Uterus (tissue), 2 donors: ENCODE measurements around the gene TDRD3.

Experiments
- POLR2A ChIP-seq, 2 donors: fragments of 450-650 bp; IDR thresholded peaks; one replicate each; pipeline ENCODE4 v1.6.1; 2016; ENCODE audit warnings: antibody characterized with exemption in 2 of 2, mild to moderate bottlenecking in 1 of 2, moderate library complexity in 1 of 2
- TF ChIP-seq, protein P1 (sequence below), 4 experiments: fragments of 200-600 bp in 2 of 4; fragments of 450-650 bp in 2 of 4; sonication (generic) in 2 of 4; IDR thresholded peaks; one replicate each; pipeline ENCODE4 v1.5.1; 2016 to 2019; ENCODE audit warnings: antibody characterized with exemption in 4 of 4, mild to moderate bottlenecking in 2 of 4, moderate library complexity in 1 of 4

GRCh38 chr13:60352644-60353043 is 44.4 kb upstream of the TDRD3 start:
- TF ChIP-seq, protein P1, sequence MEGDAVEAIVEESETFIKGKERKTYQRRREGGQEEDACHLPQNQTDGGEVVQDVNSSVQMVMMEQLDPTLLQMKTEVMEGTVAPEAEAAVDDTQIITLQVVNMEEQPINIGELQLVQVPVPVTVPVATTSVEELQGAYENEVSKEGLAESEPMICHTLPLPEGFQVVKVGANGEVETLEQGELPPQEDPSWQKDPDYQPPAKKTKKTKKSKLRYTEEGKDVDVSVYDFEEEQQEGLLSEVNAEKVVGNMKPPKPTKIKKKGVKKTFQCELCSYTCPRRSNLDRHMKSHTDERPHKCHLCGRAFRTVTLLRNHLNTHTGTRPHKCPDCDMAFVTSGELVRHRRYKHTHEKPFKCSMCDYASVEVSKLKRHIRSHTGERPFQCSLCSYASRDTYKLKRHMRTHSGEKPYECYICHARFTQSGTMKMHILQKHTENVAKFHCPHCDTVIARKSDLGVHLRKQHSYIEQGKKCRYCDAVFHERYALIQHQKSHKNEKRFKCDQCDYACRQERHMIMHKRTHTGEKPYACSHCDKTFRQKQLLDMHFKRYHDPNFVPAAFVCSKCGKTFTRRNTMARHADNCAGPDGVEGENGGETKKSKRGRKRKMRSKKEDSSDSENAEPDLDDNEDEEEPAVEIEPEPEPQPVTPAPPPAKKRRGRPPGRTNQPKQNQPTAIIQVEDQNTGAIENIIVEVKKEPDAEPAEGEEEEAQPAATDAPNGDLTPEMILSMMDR (IDR thresholded peaks at IDR 0.05), result no peak
- no peak for TF ChIP-seq POLR2A (IDR thresholded peaks at IDR 0.05)
